Dedifferentiated amniotic fluid mesenchymal stem cell (primary cell): Measurements from ENCODE around the gene MPPED1.

ENCODE experiments used
- DNase-seq: peaks from one replicate; pipeline ENCODE4 v3.0.0-alpha.2; 2016; ENCODE audit errors: extremely low spot score

The MPPED1 gene

GRCh38 chr22:43411040-43411868 is 560 bp upstream of the MPPED1 start:
- no peak for DNase-seq

GRCh38 chr22:43412808-43413795 is 1.3 kb downstream of the MPPED1 start:
- no peak for DNase-seq

DNA sequence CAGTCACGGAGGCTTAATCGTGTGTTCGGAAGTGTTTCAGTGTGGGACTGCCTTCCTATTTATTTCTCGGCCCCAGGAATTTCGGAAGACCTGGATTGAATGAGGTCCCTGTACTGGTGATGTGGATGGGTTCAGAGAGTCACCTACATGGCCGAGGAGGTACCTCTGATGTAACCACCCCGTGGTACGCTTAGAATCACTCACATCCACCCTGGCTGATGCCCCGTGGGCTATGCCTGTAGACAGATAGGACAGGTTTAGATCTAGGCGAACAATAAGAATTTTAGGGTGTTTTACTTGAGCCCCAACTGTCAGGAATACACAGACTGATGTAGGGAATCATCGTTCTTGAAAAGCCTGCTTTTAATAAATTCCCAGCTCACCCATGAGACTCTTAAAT is 2.0 kb downstream of the MPPED1 start:
- no peak for DNase-seq

GRCh38 chr22:43415681-43416080 is 3.9 kb downstream of the MPPED1 start:
- no peak for DNase-seq

GRCh38 chr22:43417555-43417954 is 5.7 kb downstream of the MPPED1 start:
- no peak for DNase-seq

DNA sequence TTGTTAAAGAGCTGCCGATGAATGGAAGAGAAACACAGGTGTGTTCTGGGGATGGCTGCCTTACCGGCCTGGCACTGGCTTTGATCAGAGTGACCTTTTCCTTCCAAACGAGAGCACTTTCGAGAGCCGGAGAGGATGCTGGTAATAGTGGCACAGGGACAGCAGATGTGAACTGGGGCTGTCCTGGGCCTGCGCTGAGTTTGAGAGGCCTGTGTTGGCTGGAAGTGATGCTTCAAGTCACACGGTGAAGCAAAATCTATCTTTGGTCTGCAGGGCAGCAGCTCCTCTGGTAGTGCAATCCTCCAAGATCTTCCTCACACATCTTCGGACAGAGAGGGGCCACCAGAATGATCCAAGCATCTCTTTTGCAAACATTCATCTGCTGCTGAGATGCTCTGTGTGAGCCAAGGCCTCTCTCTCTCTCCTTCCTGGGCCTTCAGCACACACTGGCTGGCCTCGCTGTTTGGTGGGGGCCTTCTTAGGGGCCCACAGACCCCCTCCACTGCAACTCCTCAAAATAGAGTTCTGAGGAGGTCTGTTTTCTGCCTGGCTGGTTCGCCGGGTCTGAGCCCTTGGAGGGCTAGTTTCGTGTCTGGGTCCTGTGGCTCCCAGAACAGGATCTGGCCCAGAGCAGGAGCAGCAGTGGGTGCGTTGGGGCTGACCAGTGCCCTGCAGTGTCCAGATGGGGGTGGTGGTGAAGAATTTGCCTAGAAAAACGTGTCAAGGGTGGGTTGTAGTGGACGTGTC is 6.4 kb downstream of the MPPED1 start:
- no peak for DNase-seq

GRCh38 chr22:43419371-43420080 is 7.7 kb downstream of the MPPED1 start:
- no peak for DNase-seq

DNA sequence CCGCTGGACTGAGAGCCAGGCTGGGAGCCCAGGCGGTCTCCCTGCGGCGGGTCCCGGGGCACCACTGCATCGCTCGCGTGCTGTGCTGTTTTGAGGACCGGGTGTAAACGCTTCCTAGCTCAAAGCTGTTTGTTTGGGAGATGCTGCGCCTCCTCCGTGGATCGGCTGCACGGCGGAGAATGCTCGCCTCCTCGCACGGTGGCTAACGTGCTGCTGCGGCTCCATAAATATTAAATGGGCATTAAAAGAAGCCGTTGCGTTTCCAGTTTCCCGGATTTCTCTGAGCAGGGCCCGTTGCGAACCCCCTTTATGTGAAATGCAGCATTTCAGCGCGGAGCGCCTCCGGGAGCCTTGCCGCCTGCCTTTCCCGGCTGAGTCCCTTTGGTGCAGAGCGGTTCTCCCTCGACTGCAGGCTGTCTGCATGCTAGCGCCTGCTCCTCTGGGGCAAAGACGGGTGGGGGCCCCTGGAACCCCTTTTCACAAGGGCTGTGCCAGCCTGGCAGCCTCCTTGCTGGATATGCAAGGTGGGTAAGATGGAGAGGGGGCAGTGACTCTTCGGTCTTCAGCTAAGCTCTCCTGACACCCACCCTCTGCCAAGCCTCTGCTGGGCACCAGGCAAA is 9.3 kb downstream of the MPPED1 start:
- DNase-seq: no peak

DNA sequence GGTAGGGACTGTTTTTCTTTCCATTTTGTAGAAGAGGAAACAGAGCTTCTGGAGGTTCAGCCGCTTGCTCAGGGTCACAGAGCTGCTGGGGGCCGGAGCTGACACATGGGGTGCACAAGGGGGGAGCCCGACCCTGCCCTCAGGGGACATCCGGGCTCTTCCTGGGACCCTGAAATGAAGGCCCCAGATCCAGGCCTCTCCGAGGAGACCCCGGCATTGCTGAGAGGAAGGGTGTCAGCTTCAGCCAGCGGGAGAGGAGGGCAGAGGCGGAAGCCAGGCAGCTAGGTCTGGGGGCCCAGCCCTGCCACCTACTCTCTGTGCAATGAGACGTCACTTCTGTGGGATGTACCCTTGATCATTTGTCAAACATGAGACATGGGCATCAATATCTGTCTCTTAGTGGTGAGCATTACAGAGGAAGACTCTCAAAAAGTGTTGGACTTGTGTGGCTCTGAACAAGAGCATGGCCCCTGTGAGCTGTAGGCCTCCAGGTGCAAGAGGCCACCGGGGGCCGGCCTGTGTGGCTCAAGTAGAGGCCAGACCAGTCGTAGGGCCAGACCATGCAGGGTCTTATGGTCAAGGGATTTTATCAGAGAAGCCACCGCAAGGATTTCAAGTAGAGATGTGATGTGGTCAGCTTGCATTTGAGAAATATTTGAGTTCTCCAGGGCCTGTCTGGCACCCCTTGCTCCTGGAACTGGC is 10.3 kb downstream of the MPPED1 start:
- DNase-seq: no peak

GRCh38 chr22:43423046-43423445 is 11.2 kb downstream of the MPPED1 start:
- DNase-seq: no peak

- DNase-seq: no peak
These were observed 12.4 kb downstream of the MPPED1 start for GRCh38 chr22:43424201-43424600.

GRCh38 chr22:43424666-43425630 is 13.1 kb downstream of the MPPED1 start:
- DNase-seq: no peak

DNA sequence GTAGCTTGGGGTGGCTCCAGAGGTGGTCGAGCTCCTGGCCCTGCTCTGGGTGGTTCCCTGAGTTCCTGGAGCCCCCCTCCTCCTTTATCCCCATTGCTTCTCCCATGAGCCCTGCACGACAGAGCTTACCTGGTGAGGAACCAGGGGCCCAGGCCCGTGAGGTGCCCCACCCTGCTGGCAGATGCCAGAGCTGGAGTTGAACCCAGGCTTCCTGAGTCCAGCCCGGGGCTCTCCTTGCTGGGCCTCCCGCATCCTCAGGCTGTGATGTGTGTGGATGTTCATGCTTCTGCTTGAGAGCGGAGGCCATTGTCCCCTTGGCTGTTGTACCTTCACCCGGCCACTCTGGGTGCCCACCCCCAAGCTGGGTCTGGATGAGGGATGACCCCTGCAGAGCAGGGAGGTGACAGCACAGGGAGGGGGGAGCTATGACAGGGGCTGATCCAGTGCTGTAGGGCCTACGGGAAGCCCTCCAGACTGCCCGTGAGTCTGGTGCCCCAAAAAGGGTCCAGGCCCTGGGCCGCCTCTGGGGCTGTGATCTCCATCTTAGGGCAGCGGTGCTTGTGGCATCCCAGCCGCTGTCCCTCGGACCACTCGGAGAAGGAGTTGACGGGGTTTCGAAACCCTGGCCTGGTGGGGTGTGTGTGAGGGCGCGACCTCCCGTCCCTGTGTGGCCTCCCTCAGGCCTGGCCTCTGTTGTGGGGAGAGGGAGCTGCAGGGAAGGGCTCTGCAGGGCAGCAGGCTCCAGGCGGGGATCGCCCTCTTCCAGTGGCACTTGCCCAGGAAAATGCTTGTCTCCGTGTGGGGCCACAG is 14.4 kb downstream of the MPPED1 start:
- no peak for DNase-seq

GRCh38 chr22:43426816-43427215 is 15.0 kb downstream of the MPPED1 start:
- no peak for DNase-seq

GRCh38 chr22:43427296-43428004 is 15.6 kb downstream of the MPPED1 start:
- DNase-seq: no peak

GRCh38 chr22:43428005-43428485 is 16.2 kb downstream of the MPPED1 start:
- DNase-seq: no peak

DNA sequence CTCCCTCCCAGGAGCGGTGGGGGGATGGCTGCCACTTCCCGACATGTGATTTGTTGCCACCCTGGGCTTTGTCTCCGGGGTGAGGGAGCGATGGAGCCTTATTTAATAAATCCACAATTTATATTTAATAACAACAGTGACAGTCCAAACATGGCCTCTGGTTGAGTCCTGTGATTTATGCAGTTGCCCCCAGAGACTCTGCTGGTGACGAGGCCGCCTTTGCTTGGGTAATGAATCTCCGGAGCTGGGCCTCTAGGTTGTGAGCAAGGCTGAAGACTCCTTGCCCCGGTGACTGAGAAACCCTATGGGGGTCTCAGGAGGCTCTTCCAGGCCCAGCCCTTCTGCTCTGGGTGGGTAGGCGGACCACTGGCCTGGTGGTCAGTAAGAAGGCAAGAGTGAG is 16.7 kb downstream of the MPPED1 start:
- DNase-seq: no peak
